Muscle layer of duodenum (tissue), 2 donors: ENCODE measurements around the gene DYNC2H1.

Experiments
- H3K27ac ChIP-seq: one replicate; pipeline ENCODE4 v1.7.0; 2013; ENCODE audit warnings: mild to moderate bottlenecking, low read length
- H3K27me3 ChIP-seq: one replicate; pipeline ENCODE4 v1.7.0; 2013; ENCODE audit warnings: low read depth, mild to moderate bottlenecking, control low read depth, low read length
- H3K36me3 ChIP-seq, 2 donors: one replicate each; pipeline ENCODE4 v1.7.0; 2013; ENCODE audit warnings: low read length in 2 of 2, control low read depth in 1 of 2, mild to moderate bottlenecking in 1 of 2; ENCODE audit not compliant: insufficient read depth in 2 of 2, control insufficient read depth in 1 of 2
- H3K4me1 ChIP-seq, 2 donors: one replicate each; pipeline ENCODE4 v1.7.0; 2013; ENCODE audit warnings: low read length in 2 of 2, mild to moderate bottlenecking in 2 of 2, control low read depth in 1 of 2, moderate library complexity in 1 of 2; ENCODE audit not compliant: insufficient read depth in 2 of 2, control insufficient read depth in 1 of 2
- H3K4me3 ChIP-seq, 2 donors: one replicate each; pipeline ENCODE4 v1.7.0; 2013; ENCODE audit warnings: low read length in 2 of 2, low read depth in 1 of 2, mild to moderate bottlenecking in 1 of 2
- H3K9me3 ChIP-seq, 2 donors: one replicate each; pipeline ENCODE4 v1.7.0; 2013; ENCODE audit warnings: low read length in 2 of 2, control low read depth in 1 of 2, mild to moderate bottlenecking in 1 of 2; ENCODE audit not compliant: control insufficient read depth in 1 of 2
- donor health status: healthy.

Gene DYNC2H1

GRCh38 chr11:103497268-103497667 lies 388.0 kb downstream of the DYNC2H1 start:
- Histone ChIP-seq H3K4me3 (no peak overlapping the region), H3K9me3 (no peaks in the 10 kb centered on the region), H3K27ac (no peak overlapping the region), H3K36me3 (no peaks in the 10 kb centered on the region), H3K4me1 (no peaks in the 10 kb centered on the region), H3K27me3 (no peaks in the 10 kb centered on the region)

- Histone ChIP-seq H3K36me3 (no peaks in the 10 kb centered on the region), H3K27ac (no peak overlapping the region), H3K9me3 (no peaks in the 10 kb centered on the region), H3K27me3 (no peaks in the 10 kb centered on the region), H3K4me1 (no peaks in the 10 kb centered on the region), H3K4me3 (no peak overlapping the region)
Measured at GRCh38 chr11:103499710-103500340, 390.6 kb downstream of the DYNC2H1 start.

GRCh38 chr11:103515283-103515682 lies 406.1 kb downstream of the DYNC2H1 start:
- Histone ChIP-seq H3K4me3 (no peak overlapping the region), H3K36me3 (no peaks in the 10 kb centered on the region), H3K27me3 (no peaks in the 10 kb centered on the region), H3K27ac (no peak overlapping the region), H3K9me3 (peaks cover 0 to 4% of the 10 kb centered on the region in 2 donors), H3K4me1 (no peaks in the 10 kb centered on the region)

- Histone ChIP-seq H3K9me3 (peaks cover 0 to 4% of the 10 kb centered on the region in 2 donors), H3K4me3 (no peak overlapping the region), H3K27me3 (no peaks in the 10 kb centered on the region), H3K36me3 (no peaks in the 10 kb centered on the region), H3K4me1 (no peaks in the 10 kb centered on the region), H3K27ac (no peak overlapping the region)
Measured at GRCh38 chr11:103520792-103521191, 411.6 kb downstream of the DYNC2H1 start.

GRCh38 chr11:103525069-103525468 lies 415.8 kb downstream of the DYNC2H1 start:
- Histone ChIP-seq H3K27me3 (no peaks in the 10 kb centered on the region), H3K9me3 (no peaks in the 10 kb centered on the region), H3K4me3 (no peak overlapping the region), H3K36me3 (no peaks in the 10 kb centered on the region), H3K4me1 (no peaks in the 10 kb centered on the region), H3K27ac (no peak overlapping the region)

- Histone ChIP-seq H3K4me1 (no peaks in the 10 kb centered on the region), H3K27ac (no peak overlapping the region), H3K4me3 (no peak overlapping the region), H3K36me3 (no peaks in the 10 kb centered on the region), H3K9me3 (no peaks in the 10 kb centered on the region), H3K27me3 (no peaks in the 10 kb centered on the region)
Measured at GRCh38 chr11:103528046-103528445, 418.8 kb downstream of the DYNC2H1 start.

GRCh38 chr11:103528596-103528995 lies 419.4 kb downstream of the DYNC2H1 start:
- Histone ChIP-seq H3K36me3 (no peaks in the 10 kb centered on the region), H3K27ac (no peak overlapping the region), H3K4me3 (no peak overlapping the region), H3K9me3 (no peaks in the 10 kb centered on the region), H3K4me1 (no peaks in the 10 kb centered on the region), H3K27me3 (no peaks in the 10 kb centered on the region)

- Histone ChIP-seq H3K27ac (no peak overlapping the region), H3K9me3 (no peaks in the 10 kb centered on the region), H3K4me1 (no peaks in the 10 kb centered on the region), H3K4me3 (no peak overlapping the region), H3K36me3 (no peaks in the 10 kb centered on the region), H3K27me3 (no peaks in the 10 kb centered on the region)
Measured at GRCh38 chr11:103529181-103529684, 420.0 kb downstream of the DYNC2H1 start.
